ENCODE measurements around the gene TCEANC2. TPM values are rescaled to one million over a fixed set of nuclear protein-coding genes. Genes with fewer than 3 reads are reported as not detected.
"Not testable (repeated sequence)": the region's sequence is repeated elsewhere in the genome, so short reads cannot be mapped to it uniquely, and the experiment has no call there.

The TCEANC2 gene
- total RNA-seq: 6.5 and 6.7 TPM in 2 replicates
- long read RNA-seq, full-length matches to known transcripts: 17 of 18 reads
- long read RNA-seq, partial matches to known transcripts: 0 of 18 reads
- long read RNA-seq, other reads (novel, unspliced or antisense): 1 of 18 reads

DNA sequence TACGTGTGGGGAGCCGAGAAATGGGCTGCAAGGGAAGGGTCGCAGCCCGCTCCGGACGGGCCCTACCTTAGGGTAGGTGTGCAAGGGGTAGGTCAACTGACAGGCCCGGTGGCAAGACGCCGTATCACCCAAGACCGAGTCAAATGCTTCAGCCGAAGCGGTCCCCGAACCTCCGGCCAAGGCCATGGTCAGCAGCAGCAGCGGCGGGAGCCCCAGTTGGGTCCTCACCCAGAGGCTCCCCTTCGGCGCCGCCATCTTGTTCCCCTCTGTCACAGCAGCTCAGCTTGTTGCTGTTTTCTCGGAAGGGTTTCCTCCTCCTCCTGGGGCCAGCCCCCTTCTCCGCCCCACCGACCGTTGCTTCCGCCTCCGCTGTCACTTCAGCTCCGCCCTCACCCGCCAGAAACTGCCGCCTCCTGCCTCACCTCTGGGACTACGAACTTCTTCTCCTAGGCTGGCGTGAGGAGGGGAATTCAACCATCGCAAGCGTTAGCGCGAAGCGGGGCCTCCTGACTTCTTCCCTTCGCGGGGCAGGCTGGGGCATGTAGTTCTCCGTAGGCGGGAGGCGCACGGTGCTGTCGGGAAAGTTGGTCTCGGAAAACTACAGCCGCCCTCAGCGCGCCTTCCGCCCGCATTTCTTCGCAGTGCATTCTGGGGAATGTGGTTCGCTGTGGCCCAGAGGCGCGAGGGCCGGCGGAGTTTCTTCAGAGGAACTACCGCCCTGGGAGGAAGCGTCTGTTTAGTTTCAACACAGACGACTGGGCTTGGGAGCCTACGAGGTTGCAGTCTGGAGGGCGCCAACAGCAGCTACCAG, at the start of gene TCEANC2, which contains the start of gene TMEM59:
Gene TCEANC2 (plus strand): TSS at position 675 of the 811 bp plus-strand sequence. CDS start 815 bp downstream, outside the sequence.
Gene TMEM59 (minus strand): TSS at position 271 of the 811 bp plus-strand sequence. CDS start 16 bp downstream, at position 255.
- TF ChIP-seq, protein P1, sequence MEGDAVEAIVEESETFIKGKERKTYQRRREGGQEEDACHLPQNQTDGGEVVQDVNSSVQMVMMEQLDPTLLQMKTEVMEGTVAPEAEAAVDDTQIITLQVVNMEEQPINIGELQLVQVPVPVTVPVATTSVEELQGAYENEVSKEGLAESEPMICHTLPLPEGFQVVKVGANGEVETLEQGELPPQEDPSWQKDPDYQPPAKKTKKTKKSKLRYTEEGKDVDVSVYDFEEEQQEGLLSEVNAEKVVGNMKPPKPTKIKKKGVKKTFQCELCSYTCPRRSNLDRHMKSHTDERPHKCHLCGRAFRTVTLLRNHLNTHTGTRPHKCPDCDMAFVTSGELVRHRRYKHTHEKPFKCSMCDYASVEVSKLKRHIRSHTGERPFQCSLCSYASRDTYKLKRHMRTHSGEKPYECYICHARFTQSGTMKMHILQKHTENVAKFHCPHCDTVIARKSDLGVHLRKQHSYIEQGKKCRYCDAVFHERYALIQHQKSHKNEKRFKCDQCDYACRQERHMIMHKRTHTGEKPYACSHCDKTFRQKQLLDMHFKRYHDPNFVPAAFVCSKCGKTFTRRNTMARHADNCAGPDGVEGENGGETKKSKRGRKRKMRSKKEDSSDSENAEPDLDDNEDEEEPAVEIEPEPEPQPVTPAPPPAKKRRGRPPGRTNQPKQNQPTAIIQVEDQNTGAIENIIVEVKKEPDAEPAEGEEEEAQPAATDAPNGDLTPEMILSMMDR (IDR thresholded peaks at IDR 0.05; ENCODE audit: unreplicated experiment): no peak
- DNase-seq (ENCODE audit: low spot score, unreplicated experiment): peak; percentile 90
- Mint-ChIP-seq H3K4me1 (ENCODE audit: low read depth) (peaks cover 8% of the 10 kb centered on the region), H3K27me3 (no peaks in the 10 kb centered on the region), H3K36me3 (ENCODE audit: insufficient read depth) (peaks cover 6% of the 10 kb centered on the region), H3K4me3 (ENCODE audit: low read depth) (no peak within 1 kb of the TSS), H3K9me3 (ENCODE audit: low read depth) (no peaks in the 10 kb centered on the region), H3K27ac (no peak within 1 kb of the TSS)

DNA sequence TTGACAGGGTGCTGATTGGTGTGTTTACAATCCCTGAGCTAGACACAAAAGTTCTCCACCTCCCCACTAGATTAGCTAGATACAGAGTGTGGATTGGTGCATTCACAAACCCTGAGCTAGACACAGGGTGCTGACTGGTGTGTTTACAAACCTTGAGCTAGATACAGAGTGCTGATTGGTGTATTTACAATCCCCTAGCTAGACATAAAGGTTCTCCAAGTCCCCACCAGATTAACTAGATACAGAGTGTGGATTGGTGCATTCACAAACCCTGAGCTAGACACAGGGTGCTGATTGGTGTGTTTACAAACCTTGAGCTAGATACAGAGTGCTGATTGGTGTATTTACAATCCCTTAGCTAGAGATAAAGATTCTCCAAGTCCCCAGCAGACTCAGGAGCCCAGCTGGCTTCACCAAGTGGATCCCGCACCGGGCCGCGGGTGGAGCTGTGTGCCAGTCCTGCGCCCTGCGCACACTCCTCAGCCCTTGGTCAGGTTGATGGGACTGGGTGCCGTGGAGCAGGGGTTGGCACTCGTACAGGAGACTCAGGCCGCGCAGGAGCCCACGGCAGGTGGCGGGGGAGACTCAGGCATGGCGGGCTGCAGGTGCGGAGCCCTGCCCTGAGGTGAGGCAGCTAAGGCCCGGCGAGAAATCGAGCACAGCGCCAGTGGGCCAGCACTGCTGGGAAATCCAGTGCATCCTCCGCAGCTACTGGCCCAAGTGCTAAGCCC, 49.5 kb upstream of the TCEANC2 start:
- not testable (repeated sequence) for H3K9me3 Mint-ChIP-seq (ENCODE audit: low read depth); H3K4me3 Mint-ChIP-seq (ENCODE audit: low read depth); H3K36me3 Mint-ChIP-seq (ENCODE audit: insufficient read depth); H3K27ac Mint-ChIP-seq; H3K27me3 Mint-ChIP-seq; DNase-seq (ENCODE audit: low spot score, unreplicated experiment)
- H3K4me1 Mint-ChIP-seq (ENCODE audit: low read depth): peaks cover 14% of the 10 kb centered on the region

DNA sequence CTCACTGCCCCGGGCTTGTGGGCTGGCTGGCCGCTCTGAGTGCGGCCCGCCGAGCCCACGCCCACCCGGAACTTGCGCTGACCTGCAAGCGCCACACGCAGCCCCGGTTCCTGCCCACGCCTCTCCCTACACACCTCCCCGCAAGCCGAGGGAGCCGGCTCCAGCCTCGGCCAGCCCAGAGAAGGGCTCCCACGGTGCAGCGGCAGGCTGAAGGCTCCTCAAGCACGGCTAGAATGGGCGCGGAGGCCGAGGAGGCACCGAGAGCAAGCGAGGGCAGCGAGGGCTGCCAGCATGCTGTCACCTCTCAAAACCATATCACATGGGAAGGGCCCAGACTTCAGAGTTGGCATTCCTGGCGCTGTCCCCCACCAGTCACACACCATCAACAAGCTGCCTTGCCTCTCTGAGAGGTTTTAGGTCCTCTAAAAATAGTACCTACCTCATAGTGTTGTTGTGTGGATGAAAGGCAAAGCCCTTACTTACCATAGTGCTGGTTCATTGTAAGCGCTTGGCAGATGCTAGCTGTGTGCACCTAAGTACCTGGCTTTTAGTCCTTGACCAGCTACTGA, 48.8 kb upstream of the TCEANC2 start:
- no peak overlapping the region for H3K4me3 Mint-ChIP-seq (ENCODE audit: low read depth)
- no peak for DNase-seq (ENCODE audit: low spot score, unreplicated experiment)
- H3K36me3 Mint-ChIP-seq (ENCODE audit: insufficient read depth): no peaks in the 10 kb centered on the region
- peaks cover 14% of the 10 kb centered on the region for H3K4me1 Mint-ChIP-seq (ENCODE audit: low read depth)
- no peaks in the 10 kb centered on the region for H3K27me3 Mint-ChIP-seq
- peaks cover 7% of the 10 kb centered on the region for H3K9me3 Mint-ChIP-seq (ENCODE audit: low read depth)
- TF ChIP-seq, protein P1 (IDR thresholded peaks at IDR 0.05; ENCODE audit: unreplicated experiment): no peak
- H3K27ac Mint-ChIP-seq: no peak overlapping the region

DNA sequence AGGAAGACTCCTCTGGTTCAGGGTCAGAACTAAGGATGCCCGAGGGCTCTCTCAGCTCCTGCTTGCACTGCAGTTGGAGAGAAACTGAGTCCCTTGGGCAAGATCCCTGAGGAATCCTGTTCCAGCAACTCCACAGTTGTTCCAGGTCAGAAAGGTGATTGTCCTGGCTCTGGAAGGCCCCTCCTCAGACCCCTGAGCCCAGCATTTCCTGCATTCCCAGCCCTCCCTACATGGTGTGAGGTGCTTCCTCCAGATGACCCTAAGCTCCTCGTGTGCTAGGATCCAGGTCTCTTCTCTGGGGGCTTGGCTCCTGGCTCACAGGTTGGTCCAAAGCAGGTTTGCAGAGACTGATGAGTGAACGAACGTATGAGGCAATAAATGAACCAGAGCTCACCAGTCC, 46.9 kb upstream of the TCEANC2 start:
- Mint-ChIP-seq H3K4me1 (ENCODE audit: low read depth) (peaks cover 11% of the 10 kb centered on the region), H3K36me3 (ENCODE audit: insufficient read depth) (no peaks in the 10 kb centered on the region), H3K9me3 (ENCODE audit: low read depth) (peaks cover 7% of the 10 kb centered on the region), H3K27me3 (peaks cover 6% of the 10 kb centered on the region), H3K4me3 (ENCODE audit: low read depth) (no peak overlapping the region), H3K27ac (no peak overlapping the region)
- no peak for DNase-seq (ENCODE audit: low spot score, unreplicated experiment)
- TF ChIP-seq, protein P1 (IDR thresholded peaks at IDR 0.05; ENCODE audit: unreplicated experiment): no peak

GRCh38 chr1:54007613-54008012, 45.8 kb upstream of the TCEANC2 start:
- DNase-seq (ENCODE audit: low spot score, unreplicated experiment): no peak
- Mint-ChIP-seq H3K9me3 (ENCODE audit: low read depth) (peaks cover 6% of the 10 kb centered on the region), H3K27me3 (peaks cover 6% of the 10 kb centered on the region), H3K4me3 (ENCODE audit: low read depth) (no peak overlapping the region), H3K36me3 (ENCODE audit: insufficient read depth) (no peaks in the 10 kb centered on the region), H3K4me1 (ENCODE audit: low read depth) (peaks cover 1% of the 10 kb centered on the region), H3K27ac (no peak overlapping the region)
- TF ChIP-seq, protein P1 (IDR thresholded peaks at IDR 0.05; ENCODE audit: unreplicated experiment): no peak
